CD4-positive, alpha-beta T cell treated with Interferon alpha-2 for 1 hour (primary cell): ENCODE measurements around the gene TSGA10.
"Not testable (repeated sequence)": the region's sequence is repeated elsewhere in the genome, so short reads cannot be mapped to it uniquely, and the experiment has no call there.

Source experiments
- DNase-seq, 2 donors: peaks; one replicate each; pipeline ENCODE4 v3.0.0-alpha.2; 2020 to 2022

TSGA10 gene

DNA sequence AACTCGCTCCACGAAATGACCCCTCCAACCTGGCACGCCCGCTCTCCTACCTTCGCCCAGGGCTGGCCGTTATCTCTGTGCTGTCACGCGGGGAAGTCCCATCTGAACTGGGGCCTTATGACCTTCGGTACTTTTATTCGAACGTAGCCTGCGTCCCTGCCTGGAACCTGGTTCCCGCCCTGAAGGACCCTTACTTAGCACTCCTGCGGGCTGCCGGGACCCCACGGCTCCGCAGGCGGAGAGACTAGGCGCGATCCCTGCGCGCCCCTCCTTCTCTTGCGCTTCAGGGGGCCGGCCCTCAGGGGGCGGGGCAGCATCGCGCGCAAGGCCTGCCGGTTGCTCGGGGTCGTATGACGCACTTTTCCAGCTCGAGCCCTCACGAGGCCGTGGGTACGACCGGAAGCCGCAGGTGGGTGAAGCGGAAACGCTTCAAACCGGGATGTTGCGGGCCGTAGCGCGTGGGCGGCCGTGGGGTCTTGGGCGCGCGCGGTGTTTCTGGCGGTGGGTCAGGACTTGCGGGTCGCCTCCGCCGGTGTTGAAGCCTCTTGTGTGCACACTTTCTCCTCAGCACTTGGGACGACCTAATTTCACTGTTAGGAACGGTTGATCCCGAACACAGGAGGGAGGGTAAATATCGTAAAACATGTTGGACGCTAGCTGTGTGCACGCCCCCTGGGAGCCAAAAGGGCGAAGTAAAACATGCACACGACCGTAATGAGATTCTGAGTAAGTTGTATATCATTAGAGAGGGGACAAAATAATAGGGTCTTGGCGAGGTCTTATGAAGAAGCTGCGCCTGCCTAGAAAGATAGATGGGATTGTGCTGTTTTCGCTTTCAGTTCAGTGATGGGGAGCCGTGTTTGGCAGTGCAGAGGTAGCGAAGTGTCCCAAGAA is at the start of gene TSGA10, which contains the start of gene LIPT1:
Gene TSGA10, minus strand, starts transcription at position 300 of the 894 bp plus-strand sequence. CDS start 45,503 bp downstream, outside the sequence.
Gene LIPT1, plus strand, starts transcription at position 325 of the 894 bp plus-strand sequence. CDS start 6,991 bp downstream, outside the sequence.
- DNase-seq: peak; percentile 89 to 91

GRCh38 chr2:99201959-99202678 is 47.4 kb upstream of the TSGA10 start:
- DNase-seq: no peak

- DNase-seq: no peak
These were observed 45.5 kb upstream of the TSGA10 start for GRCh38 chr2:99200076-99200800.

DNA sequence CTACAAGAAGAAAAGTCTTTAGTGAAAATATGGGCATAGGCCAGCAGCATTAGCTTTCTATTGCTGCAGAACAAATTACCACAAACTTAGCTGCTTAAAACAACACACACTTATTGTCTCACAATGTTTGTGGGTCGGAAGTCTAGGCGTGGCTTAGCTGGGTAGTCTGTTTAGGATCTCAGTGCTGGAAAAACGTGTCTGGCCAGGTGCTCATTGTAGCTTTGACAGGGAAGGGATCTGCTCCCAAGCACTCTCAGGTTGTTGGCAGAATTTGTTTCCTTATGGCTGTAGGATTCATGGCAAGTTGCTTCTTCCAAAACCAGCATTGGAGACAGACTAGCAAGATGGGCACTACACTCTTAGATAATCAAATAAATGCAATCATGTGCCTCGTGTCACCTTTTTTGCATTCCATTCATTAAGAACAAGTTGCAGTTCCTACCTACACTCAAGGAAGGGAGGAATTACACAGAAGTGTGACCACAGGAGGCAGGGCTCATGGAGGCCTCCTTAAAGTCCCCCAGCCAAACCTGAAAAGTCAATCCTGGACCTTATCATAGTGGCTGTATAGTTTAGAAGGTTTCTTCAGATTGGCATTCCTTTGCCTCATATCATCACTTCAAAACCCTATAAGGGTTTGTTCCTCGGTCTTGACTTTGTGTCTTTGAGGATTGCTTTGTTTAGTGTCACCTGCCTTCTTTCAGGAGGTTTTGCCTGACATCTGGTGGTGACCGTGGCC is 43.5 kb upstream of the TSGA10 start:
- DNase-seq: no peak

DNA sequence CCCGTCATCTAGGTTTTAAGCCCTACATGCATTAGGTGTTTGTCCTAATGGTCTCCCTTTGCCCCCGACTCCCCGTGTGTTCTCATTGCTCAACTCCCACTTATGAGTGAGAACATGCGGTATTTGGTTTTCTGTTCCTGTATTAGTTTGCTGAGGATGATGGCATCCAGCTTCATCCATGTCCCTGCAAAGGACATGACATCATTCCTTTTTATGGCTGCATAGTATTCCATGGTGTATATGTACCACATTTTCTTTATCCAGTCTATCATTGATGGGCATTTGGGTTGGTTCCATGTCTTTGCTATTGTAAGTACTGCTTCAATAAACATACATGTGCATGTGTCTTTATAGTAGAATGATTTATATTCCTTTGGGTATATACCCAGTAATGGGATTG is 37.6 kb upstream of the TSGA10 start:
- DNase-seq: not testable (repeated sequence)

DNA sequence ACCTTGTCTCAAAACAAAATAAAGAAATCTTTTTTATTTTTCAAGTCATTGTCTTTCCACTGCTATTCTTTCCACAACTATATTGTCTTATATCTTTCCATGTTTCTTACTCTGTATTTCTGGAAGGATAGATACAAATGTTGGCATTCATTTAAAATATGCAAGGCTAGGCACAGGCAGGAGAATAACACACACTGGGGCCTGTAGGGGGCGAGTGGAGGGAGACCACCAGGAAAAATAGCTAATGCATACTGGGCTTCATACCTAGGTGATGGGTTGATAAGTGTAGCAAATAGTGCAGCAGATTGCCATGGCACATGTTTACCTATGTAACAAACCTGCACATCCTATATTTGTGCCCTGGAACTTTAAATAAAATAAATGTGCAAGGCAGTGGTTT is 35.8 kb upstream of the TSGA10 start:
- DNase-seq: no peak

GRCh38 chr2:99188357-99188756 is 33.6 kb upstream of the TSGA10 start:
- DNase-seq: no peak

DNA sequence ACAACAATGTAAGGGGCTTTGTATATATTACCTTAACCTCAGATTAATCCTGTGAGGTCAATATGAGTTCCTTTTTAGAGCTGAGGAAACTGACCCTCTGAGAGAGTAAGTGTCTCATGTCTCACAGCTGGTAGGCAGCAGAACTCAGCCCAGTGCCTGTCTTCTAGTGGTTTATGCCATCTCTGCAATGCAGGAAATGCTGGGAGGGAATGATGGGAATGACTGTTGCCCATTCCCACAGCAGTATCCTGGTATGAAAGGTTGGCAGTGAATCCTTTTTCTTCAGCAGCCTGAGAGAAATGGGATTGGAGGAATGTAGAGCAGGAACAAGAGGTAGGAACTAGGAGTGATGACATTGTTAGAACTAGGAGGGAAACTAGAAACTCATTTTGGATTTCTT is 32.3 kb upstream of the TSGA10 start:
- no peak for DNase-seq

- no peak for DNase-seq
These were observed 30.1 kb upstream of the TSGA10 start for GRCh38 chr2:99184811-99185210.

GRCh38 chr2:99183025-99183424 is 28.3 kb upstream of the TSGA10 start:
- DNase-seq: no peak

- DNase-seq: no peak
These were observed 26.9 kb upstream of the TSGA10 start for GRCh38 chr2:99181624-99182000.

DNA sequence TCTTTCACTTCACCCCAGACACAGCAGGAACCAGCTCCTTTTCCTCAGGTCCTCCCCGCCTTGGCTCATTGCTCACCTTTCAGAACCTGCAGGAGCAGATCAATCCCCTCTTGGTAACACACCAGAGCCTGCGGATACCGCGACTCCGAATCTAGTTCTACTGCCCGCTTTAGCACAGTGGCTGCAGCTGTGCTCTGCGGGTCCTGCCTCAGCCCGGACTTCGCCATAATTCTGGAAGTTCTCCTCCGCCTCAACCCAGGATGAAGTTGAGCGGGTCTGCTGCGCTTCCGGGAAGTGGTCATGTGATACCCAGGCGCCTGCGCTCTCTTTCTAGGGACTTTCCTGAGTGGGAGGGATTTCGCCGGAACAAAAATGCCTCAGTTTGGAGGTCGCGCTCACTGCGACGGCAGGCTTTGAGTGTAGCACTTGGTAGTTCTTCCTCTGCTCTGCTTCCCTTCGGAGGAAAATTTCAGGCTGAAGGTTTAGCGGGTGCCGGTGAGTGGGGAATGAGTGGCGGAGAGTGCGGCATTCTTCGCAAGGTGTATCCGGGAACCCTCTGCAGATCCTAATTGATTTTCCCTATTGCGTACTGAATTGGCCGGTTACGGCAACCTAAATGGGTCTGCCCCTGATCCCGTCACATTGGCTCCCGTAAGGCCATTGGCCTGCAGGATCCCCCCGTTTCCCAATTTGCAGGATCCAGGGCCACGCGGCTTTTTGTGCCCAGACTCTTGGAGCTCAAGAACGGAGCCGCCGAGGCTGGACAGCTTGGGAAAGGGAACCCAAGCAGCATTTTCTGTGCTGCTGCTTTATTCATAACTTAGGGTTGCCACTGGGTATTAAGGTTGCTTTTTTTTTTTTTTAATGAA is 26.2 kb upstream of the TSGA10 start, which contains the start of the genes MITD1 and MRPL30:
Gene MITD1, minus strand, starts transcription at position 304 of the 869 bp plus-strand sequence. Its CDS starts 77 bp downstream, at position 227.
Gene MRPL30, plus strand, starts transcription at position 430 of the 869 bp plus-strand sequence. CDS start 5,020 bp downstream, outside the sequence.
- peak; percentile 92 to 95 for DNase-seq

DNA sequence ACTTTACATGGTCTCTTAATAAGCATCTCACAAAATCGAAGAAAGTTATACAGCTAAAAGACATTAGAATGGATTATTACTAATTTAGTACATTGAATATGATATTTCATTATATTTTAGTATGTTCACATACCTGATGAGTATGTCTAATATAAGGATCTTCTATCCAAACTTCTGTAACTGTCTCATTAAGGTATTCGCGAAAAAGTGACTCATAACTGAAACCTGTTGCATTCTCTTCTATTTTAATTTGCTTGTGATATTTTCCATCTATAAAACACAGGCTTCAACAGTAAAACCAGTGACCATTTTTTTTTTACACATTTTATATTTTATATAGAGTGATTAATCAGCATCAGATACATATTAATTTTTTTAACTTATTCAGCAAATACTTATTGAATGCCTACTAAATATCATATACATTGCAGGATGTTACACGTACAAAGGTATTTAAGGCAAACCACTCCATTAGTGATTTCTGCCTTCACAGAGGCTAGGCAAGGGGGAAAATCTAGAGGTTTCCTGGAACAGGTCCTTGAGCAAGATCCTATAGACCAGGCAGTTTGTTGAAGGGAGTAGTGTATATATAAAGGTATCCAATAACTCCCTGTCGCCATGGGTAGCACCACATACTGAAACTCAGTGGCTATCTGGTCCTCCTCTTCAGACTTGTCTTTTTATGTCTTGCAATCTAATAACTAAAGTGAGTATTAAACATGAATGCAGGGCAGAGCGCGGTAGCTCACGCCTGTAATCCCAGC is 16.8 kb upstream of the TSGA10 start:
- no peak for DNase-seq

DNA sequence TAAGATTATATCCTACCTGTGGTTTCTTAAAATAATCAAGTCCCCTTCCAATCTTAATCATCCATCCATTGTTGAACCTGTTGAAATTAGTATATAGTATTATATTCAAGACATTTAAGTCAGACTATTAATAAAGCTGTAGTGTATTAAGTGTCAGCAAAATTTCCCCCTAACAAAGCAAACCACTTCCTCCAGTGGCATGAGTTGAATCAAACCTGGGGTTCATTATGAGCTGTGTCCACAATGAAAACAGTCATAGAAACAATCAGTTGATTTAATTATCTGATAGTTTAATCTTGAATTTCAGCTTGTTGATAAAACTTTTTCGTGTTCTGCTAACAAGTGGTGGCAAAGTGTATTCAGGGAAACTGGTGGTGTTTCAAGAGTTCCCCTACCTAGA is 14.8 kb upstream of the TSGA10 start:
- DNase-seq: no peak

GRCh38 chr2:99166218-99166617 is 11.5 kb upstream of the TSGA10 start:
- DNase-seq: no peak

GRCh38 chr2:99159594-99159993 is 4.9 kb upstream of the TSGA10 start:
- DNase-seq: no peak

DNA sequence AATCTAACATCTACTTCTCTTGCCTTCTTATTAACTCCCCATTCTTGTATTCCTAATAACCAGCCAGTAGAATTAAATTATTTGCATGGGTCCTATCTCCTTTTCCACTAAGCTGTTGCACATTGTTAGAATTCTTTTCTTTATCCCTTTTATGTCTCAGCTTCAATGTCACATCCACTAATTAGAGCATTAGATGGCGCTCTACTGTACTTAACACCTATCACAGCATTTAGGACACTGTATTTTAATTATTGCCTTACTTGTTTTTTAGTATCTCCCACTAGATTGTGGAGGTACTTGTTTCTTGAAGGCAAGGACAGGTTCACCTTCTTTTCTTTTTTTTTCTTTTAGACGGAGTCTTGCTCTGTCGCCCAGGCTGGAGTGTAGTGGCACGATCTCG is 3.9 kb upstream of the TSGA10 start:
- DNase-seq: no peak

GRCh38 chr2:99156891-99157290 is 2.1 kb upstream of the TSGA10 start:
- no peak for DNase-seq

GRCh38 chr2:99153921-99154604 is 679 bp downstream of the TSGA10 start:
- no peak for DNase-seq
